WTC11 (cell line): ENCODE data around the gene SH3RF2.

Experiments used
- CBFB ChIP-seq: sonication (generic); formaldehyde crosslinking; IDR thresholded peaks from 2 replicates; pipeline ENCODE4 v1.8.1; 2022; ENCODE audit warnings: mild to moderate bottlenecking, low read depth, missing genetic modification reagents
- CTCF ChIP-seq: fragments of 200-600 bp; IDR thresholded peaks from 2 replicates; pipeline ENCODE4 v1.8.0; 2022; ENCODE audit warnings: antibody characterized with exemption
- HMGA2 ChIP-seq: fragments of 250-450 bp; sonication (Bioruptor Pico); IDR thresholded peaks from 2 replicates; pipeline ENCODE4 v1.4.0; 2021; ENCODE audit warnings: mild to moderate bottlenecking, moderate library complexity
- NFYB ChIP-seq: sonication (generic); formaldehyde crosslinking; conservative IDR thresholded peaks from 2 replicates; pipeline ENCODE4 v1.8.0; 2022; ENCODE audit warnings: low read depth, missing genetic modification reagents
- TEAD4 ChIP-seq: sonication (generic); formaldehyde crosslinking; IDR thresholded peaks from 2 replicates; pipeline ENCODE4 v1.8.0; 2022; ENCODE audit warnings: mild to moderate bottlenecking, missing genetic modification reagents
- USF1 ChIP-seq: sonication (generic); formaldehyde crosslinking; IDR thresholded peaks from 2 replicates; pipeline ENCODE4 v1.8.0; 2022; ENCODE audit warnings: mild to moderate bottlenecking, missing genetic modification reagents
- ZNF138 ChIP-seq: sonication (generic); formaldehyde crosslinking; conservative IDR thresholded peaks from 2 replicates; pipeline ENCODE4 v1.8.1; 2022; ENCODE audit warnings: mild to moderate bottlenecking, moderate library complexity, missing genetic modification reagents
- TF ChIP-seq, protein P1 (sequence below): sonication (generic); formaldehyde crosslinking; IDR thresholded peaks from 2 replicates; pipeline ENCODE4 v1.8.1; 2023; ENCODE audit warnings: mild to moderate bottlenecking, missing genetic modification reagents, borderline replicate concordance
- TF ChIP-seq, protein P2 (sequence below): sonication (generic); formaldehyde crosslinking; IDR thresholded peaks from 2 replicates; pipeline ENCODE4 v1.8.1; 2023; ENCODE audit warnings: mild to moderate bottlenecking, missing genetic modification reagents, moderate library complexity
- TF ChIP-seq, protein P3 (sequence below): sonication (generic); formaldehyde crosslinking; IDR thresholded peaks from 2 replicates; pipeline ENCODE4 v1.8.1; 2022; ENCODE audit warnings: low read depth, mild to moderate bottlenecking, moderate library complexity, missing genetic modification reagents, borderline replicate concordance

DNA sequence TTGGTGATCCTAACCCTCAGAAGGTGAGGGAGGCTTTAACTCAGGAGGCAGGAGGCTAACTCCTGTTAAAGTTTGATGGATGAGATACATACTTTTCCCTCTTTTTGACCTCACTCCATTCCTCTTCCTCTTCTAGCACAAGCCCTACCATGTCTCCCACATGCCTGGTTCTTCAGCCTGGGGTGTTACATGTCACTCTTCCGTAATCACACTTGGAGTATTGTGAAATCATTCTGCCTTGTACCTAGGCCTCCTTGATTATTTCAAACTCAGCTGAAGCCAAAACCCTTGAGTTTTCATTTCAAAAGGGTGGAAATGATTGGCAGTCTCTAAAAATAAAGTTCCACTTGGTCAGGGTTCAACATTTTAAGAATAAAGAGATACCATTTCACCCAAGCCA is 167.2 kb downstream of the SH3RF2 start:
- TF ChIP-seq CTCF, result no peak
- no peak for TF ChIP-seq HMGA2 (CRISPR knock-in tag)
- no peak for TF ChIP-seq NFYB (CRISPR knock-in tag)
- TF ChIP-seq TEAD4 (CRISPR knock-in tag), result no peak
- no peak for TF ChIP-seq ZNF138
- TF ChIP-seq, protein P1, sequence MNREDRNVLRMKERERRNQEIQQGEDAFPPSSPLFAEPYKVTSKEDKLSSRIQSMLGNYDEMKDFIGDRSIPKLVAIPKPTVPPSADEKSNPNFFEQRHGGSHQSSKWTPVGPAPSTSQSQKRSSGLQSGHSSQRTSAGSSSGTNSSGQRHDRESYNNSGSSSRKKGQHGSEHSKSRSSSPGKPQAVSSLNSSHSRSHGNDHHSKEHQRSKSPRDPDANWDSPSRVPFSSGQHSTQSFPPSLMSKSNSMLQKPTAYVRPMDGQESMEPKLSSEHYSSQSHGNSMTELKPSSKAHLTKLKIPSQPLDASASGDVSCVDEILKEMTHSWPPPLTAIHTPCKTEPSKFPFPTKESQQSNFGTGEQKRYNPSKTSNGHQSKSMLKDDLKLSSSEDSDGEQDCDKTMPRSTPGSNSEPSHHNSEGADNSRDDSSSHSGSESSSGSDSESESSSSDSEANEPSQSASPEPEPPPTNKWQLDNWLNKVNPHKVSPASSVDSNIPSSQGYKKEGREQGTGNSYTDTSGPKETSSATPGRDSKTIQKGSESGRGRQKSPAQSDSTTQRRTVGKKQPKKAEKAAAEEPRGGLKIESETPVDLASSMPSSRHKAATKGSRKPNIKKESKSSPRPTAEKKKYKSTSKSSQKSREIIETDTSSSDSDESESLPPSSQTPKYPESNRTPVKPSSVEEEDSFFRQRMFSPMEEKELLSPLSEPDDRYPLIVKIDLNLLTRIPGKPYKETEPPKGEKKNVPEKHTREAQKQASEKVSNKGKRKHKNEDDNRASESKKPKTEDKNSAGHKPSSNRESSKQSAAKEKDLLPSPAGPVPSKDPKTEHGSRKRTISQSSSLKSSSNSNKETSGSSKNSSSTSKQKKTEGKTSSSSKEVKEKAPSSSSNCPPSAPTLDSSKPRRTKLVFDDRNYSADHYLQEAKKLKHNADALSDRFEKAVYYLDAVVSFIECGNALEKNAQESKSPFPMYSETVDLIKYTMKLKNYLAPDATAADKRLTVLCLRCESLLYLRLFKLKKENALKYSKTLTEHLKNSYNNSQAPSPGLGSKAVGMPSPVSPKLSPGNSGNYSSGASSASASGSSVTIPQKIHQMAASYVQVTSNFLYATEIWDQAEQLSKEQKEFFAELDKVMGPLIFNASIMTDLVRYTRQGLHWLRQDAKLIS (CRISPR knock-in tag), result no peak
- TF ChIP-seq CBFB (CRISPR knock-in tag), result no peak
- TF ChIP-seq, protein P2, sequence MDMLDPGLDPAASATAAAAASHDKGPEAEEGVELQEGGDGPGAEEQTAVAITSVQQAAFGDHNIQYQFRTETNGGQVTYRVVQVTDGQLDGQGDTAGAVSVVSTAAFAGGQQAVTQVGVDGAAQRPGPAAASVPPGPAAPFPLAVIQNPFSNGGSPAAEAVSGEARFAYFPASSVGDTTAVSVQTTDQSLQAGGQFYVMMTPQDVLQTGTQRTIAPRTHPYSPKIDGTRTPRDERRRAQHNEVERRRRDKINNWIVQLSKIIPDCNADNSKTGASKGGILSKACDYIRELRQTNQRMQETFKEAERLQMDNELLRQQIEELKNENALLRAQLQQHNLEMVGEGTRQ (CRISPR knock-in tag), result no peak
- TF ChIP-seq USF1 (CRISPR knock-in tag), result no peak
- TF ChIP-seq, protein P3, sequence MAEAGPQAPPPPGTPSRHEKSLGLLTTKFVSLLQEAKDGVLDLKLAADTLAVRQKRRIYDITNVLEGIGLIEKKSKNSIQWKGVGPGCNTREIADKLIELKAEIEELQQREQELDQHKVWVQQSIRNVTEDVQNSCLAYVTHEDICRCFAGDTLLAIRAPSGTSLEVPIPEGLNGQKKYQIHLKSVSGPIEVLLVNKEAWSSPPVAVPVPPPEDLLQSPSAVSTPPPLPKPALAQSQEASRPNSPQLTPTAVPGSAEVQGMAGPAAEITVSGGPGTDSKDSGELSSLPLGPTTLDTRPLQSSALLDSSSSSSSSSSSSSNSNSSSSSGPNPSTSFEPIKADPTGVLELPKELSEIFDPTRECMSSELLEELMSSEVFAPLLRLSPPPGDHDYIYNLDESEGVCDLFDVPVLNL (CRISPR knock-in tag), result no peak
